HepG2 (cell line): ENCODE measurements around the gene TMEFF2. TPM values are rescaled to one million over a fixed set of nuclear protein-coding genes. Genes with fewer than 3 reads are reported as not detected.

Experiments
- ATF2 ChIP-seq: sonication (generic); formaldehyde crosslinking; IDR thresholded peaks from 2 replicates; pipeline ENCODE4 v1.4.0; 2020; ENCODE audit warnings: missing genetic modification reagents
- FOSL1 ChIP-seq: sonication (generic); formaldehyde crosslinking; IDR thresholded peaks from 2 replicates; pipeline ENCODE4 v1.9.0; 2021; ENCODE audit warnings: missing genetic modification reagents, borderline replicate concordance
- HDAC2 ChIP-seq: sonication (generic); formaldehyde crosslinking; IDR thresholded peaks from 2 replicates; pipeline ENCODE4 v1.4.0; 2020; ENCODE audit warnings: missing genetic modification reagents
- KAT2B ChIP-seq: fragments of 150-350 bp; IDR thresholded peaks from 2 replicates; pipeline ENCODE4 v1.6.1; 2014; ENCODE audit warnings: low read depth, low read length, borderline replicate concordance
- KAT8 ChIP-seq: IDR thresholded peaks from 2 replicates; pipeline ENCODE4 v1.6.1; 2016; ENCODE audit warnings: missing genetic modification reagents, missing compliant biosample characterization
- KDM2A ChIP-seq: sonication (generic); formaldehyde crosslinking; IDR thresholded peaks from 2 replicates; pipeline ENCODE4 v1.4.0; 2020; ENCODE audit warnings: low read depth, missing genetic modification reagents, borderline replicate concordance
- NFIC ChIP-seq: IDR thresholded peaks from 2 replicates; pipeline ENCODE4 v1.6.1; 2012; ENCODE audit warnings: mild to moderate bottlenecking, low read length, inconsistent platforms
- RARA ChIP-seq: IDR thresholded peaks from 2 replicates; pipeline ENCODE4 v1.6.1; 2016; ENCODE audit warnings: missing genetic modification reagents, missing compliant biosample characterization
- RCOR2 ChIP-seq: IDR thresholded peaks from 2 replicates; pipeline ENCODE4 v1.6.1; 2016; ENCODE audit warnings: missing biosample characterization, missing genetic modification reagents
- RXRB ChIP-seq: IDR thresholded peaks from 2 replicates; pipeline ENCODE4 v1.6.1; 2016; ENCODE audit warnings: borderline replicate concordance, missing genetic modification reagents, missing compliant biosample characterization
- SAP130 ChIP-seq: IDR thresholded peaks from 2 replicates; pipeline ENCODE4 v1.6.1; 2016; ENCODE audit warnings: low read depth
- SMAD3 ChIP-seq: sonication (generic); formaldehyde crosslinking; IDR thresholded peaks from 2 replicates; pipeline ENCODE4 v1.4.0; 2020; ENCODE audit warnings: missing genetic modification reagents
- SOX6 ChIP-seq, 2 experiments: fragments of 450-650 bp in 1 of 2; sonication (generic) in 1 of 2; formaldehyde crosslinking in 1 of 2; IDR thresholded peaks; 2 replicates each; pipeline versions ENCODE4 v1.4.0 to v1.6.1; 2017 to 2020; ENCODE audit warnings: antibody characterized with exemption in 1 of 2, mild to moderate bottlenecking in 1 of 2, missing genetic modification reagents in 1 of 2
- SRY ChIP-seq: sonication (generic); formaldehyde crosslinking; IDR thresholded peaks from 2 replicates; pipeline ENCODE4 v1.8.0; 2022; ENCODE audit warnings: mild to moderate bottlenecking, missing genetic modification reagents
- THAP11 ChIP-seq: IDR thresholded peaks from 2 replicates; pipeline ENCODE4 v1.6.1; 2016; ENCODE audit warnings: missing biosample characterization, missing genetic modification reagents
- ZNF549 ChIP-seq: sonication (generic); formaldehyde crosslinking; IDR thresholded peaks from 2 replicates; pipeline ENCODE4 v1.5.0; 2020; ENCODE audit warnings: missing genetic modification reagents
- ZNF674 ChIP-seq: sonication (generic); formaldehyde crosslinking; IDR thresholded peaks from 2 replicates; pipeline ENCODE4 v1.5.0; 2020; ENCODE audit warnings: low read depth, mild to moderate bottlenecking, missing genetic modification reagents
- polyA plus RNA-seq, 8 experiments: library from polyadenylated mRNA; depleted of rRNA in 3 of 8; stranded (reverse) in 7 of 8; unstranded in 1 of 8; fragments of >200 nt; fragmentation: Illumina TruSeq in 4 of 8; extraction: Trizol in 4 of 8; gene quantifications; 2 replicates each; pipeline versions ENCODE4 v1.2.1 to v1.2.3, GENCODE V29; 2011 to 2016; ENCODE audit warnings: low read depth in 4 of 8, missing spikeins in 1 of 8, mixed read lengths in 1 of 8; ENCODE audit not compliant: insufficient read depth in 1 of 8
- total RNA-seq, 5 experiments: library from RNA; depleted of rRNA; stranded (reverse); fragments of >200 nt; fragmentation: Illumina TruSeq; extraction: Trizol; gene quantifications; 2 replicates each; pipeline ENCODE4 v1.2.3, GENCODE V29; 2016; ENCODE audit warnings: low read depth in 1 of 5
- TF ChIP-seq, protein P1 (sequence below): sonication (generic); formaldehyde crosslinking; conservative IDR thresholded peaks from 2 replicates; pipeline ENCODE4 v1.4.0; 2020; ENCODE audit warnings: mild to moderate bottlenecking, missing genetic modification reagents, moderate library complexity
- TF ChIP-seq, protein P2 (sequence below): sonication (generic); formaldehyde crosslinking; IDR thresholded peaks from 2 replicates; pipeline ENCODE4 v1.4.0; 2020; ENCODE audit warnings: missing genetic modification reagents
- TF ChIP-seq, protein P3 (sequence below): sonication (generic); formaldehyde crosslinking; IDR thresholded peaks from 2 replicates; pipeline ENCODE4 v1.5.1; 2020; ENCODE audit warnings: missing genetic modification reagents, mild to moderate bottlenecking, borderline replicate concordance
- TF ChIP-seq, protein P4 (sequence below): sonication (generic); formaldehyde crosslinking; IDR thresholded peaks from 2 replicates; pipeline ENCODE4 v1.9.0; 2022; ENCODE audit warnings: low read depth, missing genetic modification reagents

The TMEFF2 gene
- total and polyA plus RNA-seq, 2 of the 13 experiments (the other 11 are each of a cell fraction or from before 2014, with no cell fraction given): not detected

DNA sequence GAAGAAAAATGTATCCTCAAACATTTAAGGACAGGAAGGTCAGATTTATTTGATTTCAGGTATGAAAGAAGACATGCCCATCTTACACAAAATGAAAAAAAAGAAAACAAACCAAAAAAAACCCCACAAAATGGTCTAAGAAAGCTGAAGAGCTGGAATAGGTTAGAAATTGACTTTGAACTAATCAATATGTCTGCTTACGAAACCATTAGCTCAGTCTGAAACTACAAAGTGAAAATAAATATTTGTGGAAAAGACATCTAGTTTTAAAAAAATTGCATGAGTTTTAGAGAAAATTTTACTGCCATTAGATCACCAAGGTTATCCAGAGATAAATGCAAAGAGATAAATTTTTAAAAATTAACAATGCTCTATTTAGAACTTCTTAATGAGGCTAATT is 125.3 kb downstream of the TMEFF2 start (continued):
- TF ChIP-seq, protein P1, sequence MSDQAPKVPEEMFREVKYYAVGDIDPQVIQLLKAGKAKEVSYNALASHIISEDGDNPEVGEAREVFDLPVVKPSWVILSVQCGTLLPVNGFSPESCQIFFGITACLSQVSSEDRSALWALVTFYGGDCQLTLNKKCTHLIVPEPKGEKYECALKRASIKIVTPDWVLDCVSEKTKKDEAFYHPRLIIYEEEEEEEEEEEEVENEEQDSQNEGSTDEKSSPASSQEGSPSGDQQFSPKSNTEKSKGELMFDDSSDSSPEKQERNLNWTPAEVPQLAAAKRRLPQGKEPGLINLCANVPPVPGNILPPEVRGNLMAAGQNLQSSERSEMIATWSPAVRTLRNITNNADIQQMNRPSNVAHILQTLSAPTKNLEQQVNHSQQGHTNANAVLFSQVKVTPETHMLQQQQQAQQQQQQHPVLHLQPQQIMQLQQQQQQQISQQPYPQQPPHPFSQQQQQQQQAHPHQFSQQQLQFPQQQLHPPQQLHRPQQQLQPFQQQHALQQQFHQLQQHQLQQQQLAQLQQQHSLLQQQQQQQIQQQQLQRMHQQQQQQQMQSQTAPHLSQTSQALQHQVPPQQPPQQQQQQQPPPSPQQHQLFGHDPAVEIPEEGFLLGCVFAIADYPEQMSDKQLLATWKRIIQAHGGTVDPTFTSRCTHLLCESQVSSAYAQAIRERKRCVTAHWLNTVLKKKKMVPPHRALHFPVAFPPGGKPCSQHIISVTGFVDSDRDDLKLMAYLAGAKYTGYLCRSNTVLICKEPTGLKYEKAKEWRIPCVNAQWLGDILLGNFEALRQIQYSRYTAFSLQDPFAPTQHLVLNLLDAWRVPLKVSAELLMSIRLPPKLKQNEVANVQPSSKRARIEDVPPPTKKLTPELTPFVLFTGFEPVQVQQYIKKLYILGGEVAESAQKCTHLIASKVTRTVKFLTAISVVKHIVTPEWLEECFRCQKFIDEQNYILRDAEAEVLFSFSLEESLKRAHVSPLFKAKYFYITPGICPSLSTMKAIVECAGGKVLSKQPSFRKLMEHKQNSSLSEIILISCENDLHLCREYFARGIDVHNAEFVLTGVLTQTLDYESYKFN (CRISPR knock-in tag): peak; percentile 93
- TF ChIP-seq RCOR2 (CRISPR knock-in tag) (peak; percentile 69; the same call in 1 of the 2 replicates), ZNF549 (CRISPR knock-in tag) (no peak), SOX6 (IDR thresholded peaks at IDR 0.05) (no peak), SOX6 (CRISPR knock-in tag; IDR thresholded peaks at IDR 0.05) (peak; percentile 58; the same call in 1 of the 2 replicates), NFIC (peak; percentile 92), ATF2 (CRISPR knock-in tag) (peak; percentile 68; the same call in 1 of the 2 replicates), KAT2B (peak; percentile 79), RARA (CRISPR knock-in tag) (peak; percentile 63; the same call in 1 of the 2 replicates), SMAD3 (peak; percentile 75; the same call in 1 of the 2 replicates), HDAC2 (CRISPR knock-in tag) (peak; percentile 35; the same call in 1 of the 2 replicates), RXRB (CRISPR knock-in tag) (peak; percentile 74), FOSL1 (CRISPR knock-in tag) (no peak), ZNF674 (CRISPR knock-in tag) (no peak), THAP11 (CRISPR knock-in tag) (peak; percentile 42; the same call in 1 of the 2 replicates), KAT8 (peak; percentile 42; the same call in 1 of the 2 replicates), SAP130 (CRISPR knock-in tag) (0 out of 2 replicates have a peak, but pooled peaks have one; percentile 27), SRY (no peak), KDM2A (CRISPR knock-in tag) (no peak)
- TF ChIP-seq, protein P2, sequence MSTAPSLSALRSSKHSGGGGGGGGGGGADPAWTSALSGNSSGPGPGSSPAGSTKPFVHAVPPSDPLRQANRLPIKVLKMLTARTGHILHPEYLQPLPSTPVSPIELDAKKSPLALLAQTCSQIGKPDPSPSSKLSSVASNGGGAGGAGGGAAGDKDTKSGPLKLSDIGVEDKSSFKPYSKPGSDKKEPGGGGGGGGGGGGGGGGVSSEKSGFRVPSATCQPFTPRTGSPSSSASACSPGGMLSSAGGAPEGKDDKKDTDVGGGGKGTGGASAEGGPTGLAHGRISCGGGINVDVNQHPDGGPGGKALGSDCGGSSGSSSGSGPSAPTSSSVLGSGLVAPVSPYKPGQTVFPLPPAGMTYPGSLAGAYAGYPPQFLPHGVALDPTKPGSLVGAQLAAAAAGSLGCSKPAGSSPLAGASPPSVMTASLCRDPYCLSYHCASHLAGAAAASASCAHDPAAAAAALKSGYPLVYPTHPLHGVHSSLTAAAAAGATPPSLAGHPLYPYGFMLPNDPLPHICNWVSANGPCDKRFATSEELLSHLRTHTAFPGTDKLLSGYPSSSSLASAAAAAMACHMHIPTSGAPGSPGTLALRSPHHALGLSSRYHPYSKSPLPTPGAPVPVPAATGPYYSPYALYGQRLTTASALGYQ (CRISPR knock-in tag): peak; percentile 58
- TF ChIP-seq, protein P3, sequence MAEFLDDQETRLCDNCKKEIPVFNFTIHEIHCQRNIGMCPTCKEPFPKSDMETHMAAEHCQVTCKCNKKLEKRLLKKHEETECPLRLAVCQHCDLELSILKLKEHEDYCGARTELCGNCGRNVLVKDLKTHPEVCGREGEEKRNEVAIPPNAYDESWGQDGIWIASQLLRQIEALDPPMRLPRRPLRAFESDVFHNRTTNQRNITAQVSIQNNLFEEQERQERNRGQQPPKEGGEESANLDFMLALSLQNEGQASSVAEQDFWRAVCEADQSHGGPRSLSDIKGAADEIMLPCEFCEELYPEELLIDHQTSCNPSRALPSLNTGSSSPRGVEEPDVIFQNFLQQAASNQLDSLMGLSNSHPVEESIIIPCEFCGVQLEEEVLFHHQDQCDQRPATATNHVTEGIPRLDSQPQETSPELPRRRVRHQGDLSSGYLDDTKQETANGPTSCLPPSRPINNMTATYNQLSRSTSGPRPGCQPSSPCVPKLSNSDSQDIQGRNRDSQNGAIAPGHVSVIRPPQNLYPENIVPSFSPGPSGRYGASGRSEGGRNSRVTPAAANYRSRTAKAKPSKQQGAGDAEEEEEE (CRISPR knock-in tag): no peak
- TF ChIP-seq, protein P4, sequence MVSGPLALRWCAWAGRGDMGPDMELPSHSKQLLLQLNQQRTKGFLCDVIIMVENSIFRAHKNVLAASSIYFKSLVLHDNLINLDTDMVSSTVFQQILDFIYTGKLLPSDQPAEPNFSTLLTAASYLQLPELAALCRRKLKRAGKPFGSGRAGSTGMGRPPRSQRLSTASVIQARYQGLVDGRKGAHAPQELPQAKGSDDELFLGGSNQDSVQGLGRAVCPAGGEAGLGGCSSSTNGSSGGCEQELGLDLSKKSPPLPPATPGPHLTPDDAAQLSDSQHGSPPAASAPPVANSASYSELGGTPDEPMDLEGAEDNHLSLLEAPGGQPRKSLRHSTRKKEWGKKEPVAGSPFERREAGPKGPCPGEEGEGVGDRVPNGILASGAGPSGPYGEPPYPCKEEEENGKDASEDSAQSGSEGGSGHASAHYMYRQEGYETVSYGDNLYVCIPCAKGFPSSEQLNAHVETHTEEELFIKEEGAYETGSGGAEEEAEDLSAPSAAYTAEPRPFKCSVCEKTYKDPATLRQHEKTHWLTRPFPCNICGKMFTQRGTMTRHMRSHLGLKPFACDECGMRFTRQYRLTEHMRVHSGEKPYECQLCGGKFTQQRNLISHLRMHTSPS: no peak
